Choroid plexus epithelial cell (primary cell): ENCODE data around the gene TMOD1.
"Not testable (repeated sequence)": the region's sequence is repeated elsewhere in the genome, so short reads cannot be mapped to it uniquely, and the experiment has no call there.

Source experiments
- DNase-seq: peaks from one replicate; pipeline ENCODE4 v3.0.0-alpha.2; 2010; ENCODE audit warnings: low read depth
- H3K4me3 ChIP-seq: 2 replicates; pipeline ENCODE4 v1.5.1; 2011; ENCODE audit warnings: low read depth, mild to moderate bottlenecking, control low read depth, low read length, moderate library complexity
- CTCF ChIP-seq: conservative IDR thresholded peaks from 2 replicates; pipeline ENCODE4 v1.5.1; 2011; ENCODE audit warnings: low read depth, mild to moderate bottlenecking, control low read depth, inconsistent platforms, low read length, moderate library complexity

The TMOD1 gene

GRCh38 chr9:97600531-97601227 is 99.2 kb downstream of the TMOD1 start:
- no peak for TF ChIP-seq CTCF
- DNase-seq, result no peak
- H3K4me3 ChIP-seq, result no peak overlapping the region

GRCh38 chr9:97601228-97601898 is 99.9 kb downstream of the TMOD1 start:
- TF ChIP-seq CTCF, result no peak

GRCh38 chr9:97602430-97602829 is 101.0 kb downstream of the TMOD1 start:
- TF ChIP-seq CTCF, result no peak
- DNase-seq, result no peak
- no peak overlapping the region for H3K4me3 ChIP-seq

More at GRCh38 chr9:97601228-97601898, 99.9 kb downstream of the TMOD1 start:
- DNase-seq, result no peak
- no peak overlapping the region for H3K4me3 ChIP-seq

- DNase-seq, result no peak
- no peak overlapping the region for H3K4me3 ChIP-seq
- TF ChIP-seq CTCF, result no peak
Measured at GRCh38 chr9:97604901-97605645, 103.6 kb downstream of the TMOD1 start.

- DNase-seq, result peak; percentile 78
- peak; percentile 83 for TF ChIP-seq CTCF
- no peak overlapping the region for H3K4me3 ChIP-seq
Measured at GRCh38 chr9:97615439-97616072, 114.1 kb downstream of the TMOD1 start.

GRCh38 chr9:97617939-97618416 is 116.5 kb downstream of the TMOD1 start:
- no peak for TF ChIP-seq CTCF
- no peak overlapping the region for H3K4me3 ChIP-seq
- no peak for DNase-seq

- not testable (repeated sequence) for H3K4me3 ChIP-seq, DNase-seq
Measured at GRCh38 chr9:97620063-97620462, 118.6 kb downstream of the TMOD1 start.

GRCh38 chr9:97622483-97622882 is 121.0 kb downstream of the TMOD1 start:
- DNase-seq, H3K4me3 ChIP-seq: not testable (repeated sequence)
